Mesenchymal stem cell (in vitro differentiated cells and primary cell): ENCODE measurements around the gene KLHL3.

Source experiments
- DNase-seq: peaks from one replicate; pipeline ENCODE4 v3.0.0-alpha.2; 2013
- H2AFZ ChIP-seq: one replicate; pipeline ENCODE4 v1.6.1; 2013; ENCODE audit warnings: low read depth, mild to moderate bottlenecking, control low read depth, inconsistent platforms, low read length, moderate library complexity
- H2AK5ac ChIP-seq: 2 replicates; pipeline ENCODE4 v1.6.1; 2013; ENCODE audit warnings: low read length, moderate library complexity, mild to moderate bottlenecking, inconsistent platforms; ENCODE audit not compliant: severe bottlenecking
- H2BK120ac ChIP-seq: one replicate; pipeline ENCODE4 v1.6.1; 2013; ENCODE audit warnings: low read depth, mild to moderate bottlenecking, inconsistent platforms, low read length, moderate library complexity
- H2BK12ac ChIP-seq, 2 experiments: one replicate each; pipeline ENCODE4 v1.6.1; 2013; ENCODE audit warnings: inconsistent platforms in 2 of 2, low read length in 2 of 2, mild to moderate bottlenecking in 2 of 2, moderate library complexity in 2 of 2, control low read depth in 1 of 2
- H2BK15ac ChIP-seq: one replicate; pipeline ENCODE4 v1.6.1; 2013; ENCODE audit warnings: mild to moderate bottlenecking, low read depth, inconsistent platforms; ENCODE audit not compliant: poor library complexity, severe bottlenecking
- H2BK5ac ChIP-seq: 2 replicates; pipeline ENCODE4 v1.6.1; 2013; ENCODE audit warnings: low read depth, mild to moderate bottlenecking, low read length, control low read depth, inconsistent platforms; ENCODE audit not compliant: poor library complexity, severe bottlenecking
- H3K14ac ChIP-seq, 2 experiments: one replicate each; pipeline ENCODE4 v1.6.1; 2013; ENCODE audit warnings: inconsistent platforms in 2 of 2, low read length in 2 of 2, control low read depth in 1 of 2, mild to moderate bottlenecking in 1 of 2, moderate library complexity in 1 of 2
- H3K18ac ChIP-seq, 2 experiments: one replicate each; pipeline ENCODE4 v1.6.1; 2013; ENCODE audit warnings: inconsistent platforms in 2 of 2, low read length in 2 of 2, control low read depth in 1 of 2, low read depth in 1 of 2, mild to moderate bottlenecking in 1 of 2
- H3K23ac ChIP-seq, 2 experiments: one replicate each; pipeline ENCODE4 v1.6.1; 2013; ENCODE audit warnings: inconsistent platforms in 2 of 2, low read length in 2 of 2, mild to moderate bottlenecking in 2 of 2, moderate library complexity in 2 of 2, control low read depth in 1 of 2
- H3K27ac ChIP-seq: 2 replicates; pipeline ENCODE4 v1.5.1; 2013; ENCODE audit warnings: mild to moderate bottlenecking, moderate library complexity, low read length, control low read depth, inconsistent platforms; ENCODE audit not compliant: poor library complexity, severe bottlenecking
- H3K27me3 ChIP-seq, 2 experiments: 2 replicates each; pipeline versions ENCODE4 v1.6.1 to v1.7.0; 2013; ENCODE audit warnings: low read length in 2 of 2, mild to moderate bottlenecking in 2 of 2, moderate library complexity in 2 of 2, control low read depth in 1 of 2, inconsistent platforms in 1 of 2; ENCODE audit not compliant: control insufficient read depth in 1 of 2, insufficient read depth in 1 of 2
- H3K36me3 ChIP-seq, 2 experiments: 2 replicates each; pipeline versions ENCODE4 v1.6.1 to v1.7.0; 2013; ENCODE audit warnings: low read length in 2 of 2, control low read depth in 1 of 2, inconsistent platforms in 1 of 2, low read depth in 1 of 2, mild to moderate bottlenecking in 1 of 2; ENCODE audit not compliant: insufficient read depth in 2 of 2, control insufficient read depth in 1 of 2
- H3K4ac ChIP-seq, 2 experiments: one replicate each; pipeline ENCODE4 v1.6.1; 2013; ENCODE audit warnings: inconsistent platforms in 2 of 2, low read length in 2 of 2, mild to moderate bottlenecking in 2 of 2, moderate library complexity in 2 of 2, control low read depth in 1 of 2, low read depth in 1 of 2
- H3K4me1 ChIP-seq: 2 replicates; pipeline ENCODE4 v1.6.1; 2013; ENCODE audit warnings: low read depth, low read length, control low read depth; ENCODE audit not compliant: control insufficient read depth, insufficient read depth
- H3K4me2 ChIP-seq: 2 replicates; pipeline ENCODE4 v1.6.1; 2013; ENCODE audit warnings: low read length, mild to moderate bottlenecking, inconsistent platforms; ENCODE audit not compliant: poor library complexity, severe bottlenecking
- H3K4me3 ChIP-seq, 2 experiments: 2 replicates each; pipeline versions ENCODE4 v1.5.1 to v1.7.0; 2013; ENCODE audit warnings: low read length in 2 of 2, mild to moderate bottlenecking in 2 of 2, control low read depth in 1 of 2, low read depth in 1 of 2; ENCODE audit not compliant: insufficient read depth in 1 of 2
- H3K79me1 ChIP-seq: replicated peaks from 2 replicates; pipeline ENCODE4 v1.6.1; 2013; ENCODE audit warnings: mild to moderate bottlenecking, control low read depth, low read length, inconsistent platforms; ENCODE audit not compliant: poor library complexity, severe bottlenecking
- H3K9ac ChIP-seq: 2 replicates; pipeline ENCODE4 v1.7.0; 2013; ENCODE audit warnings: mild to moderate bottlenecking, low read length, moderate library complexity
- H3K9me3 ChIP-seq: 2 replicates; pipeline ENCODE4 v1.7.0; 2013; ENCODE audit warnings: mild to moderate bottlenecking, low read length; ENCODE audit not compliant: control insufficient read depth
- H4K8ac ChIP-seq: one replicate; pipeline ENCODE4 v1.6.1; 2013; ENCODE audit warnings: inconsistent platforms, mild to moderate bottlenecking, low read length, moderate library complexity
- H4K91ac ChIP-seq: one replicate; pipeline ENCODE4 v1.6.1; 2013; ENCODE audit warnings: mild to moderate bottlenecking, low read length, inconsistent platforms
- WGBS: methylation state at CpG from one replicate; pipeline ENCODE4 v1.1.7; 2013; ENCODE audit warnings: mixed read lengths; 5-methylcytosine and 5-hydroxymethylcytosine counted together

Gene KLHL3

GRCh38 chr5:137660349-137660817 lies 75.5 kb downstream of the KLHL3 start:
- no peak overlapping the region for H4K91ac ChIP-seq
- H3K4ac ChIP-seq = no peak overlapping the region
- no peaks in the 10 kb centered on the region for H3K27me3 ChIP-seq
- no peak overlapping the region for H3K27ac ChIP-seq
- no peaks in the 10 kb centered on the region for H3K36me3 ChIP-seq
- H2BK5ac ChIP-seq = no peak overlapping the region
- H2BK15ac ChIP-seq = no peak overlapping the region
- no peak overlapping the region for H3K4me2 ChIP-seq
- DNase-seq = peak; percentile 69
- H3K18ac ChIP-seq = no peak overlapping the region
- WGBS = 28% methylated on average over 6 of the region's 6 CpGs
- H3K14ac ChIP-seq = no peak overlapping the region
- no peak overlapping the region for H4K8ac ChIP-seq
- H3K9me3 ChIP-seq = no peaks in the 10 kb centered on the region
- H3K4me1 ChIP-seq = no peaks in the 10 kb centered on the region
- H2AFZ ChIP-seq = no peak overlapping the region
- no peak overlapping the region for H2BK12ac ChIP-seq
- no peak overlapping the region for H3K23ac ChIP-seq
- H3K4me3 ChIP-seq = no peak overlapping the region
- H3K79me1 ChIP-seq = no peaks in the 10 kb centered on the region
- no peak overlapping the region for H3K9ac ChIP-seq
- no peak overlapping the region for H2AK5ac ChIP-seq
- no peak overlapping the region for H2BK120ac ChIP-seq

GRCh38 chr5:137659209-137659608 lies 76.7 kb downstream of the KLHL3 start:
- no peaks in the 10 kb centered on the region for H3K36me3 ChIP-seq

GRCh38 chr5:137658324-137658723 lies 77.6 kb downstream of the KLHL3 start:
- Histone ChIP-seq H3K79me1 (no peaks in the 10 kb centered on the region), H3K23ac (no peak overlapping the region), H3K4ac (no peak overlapping the region), H3K36me3 (no peaks in the 10 kb centered on the region), H2BK15ac (no peak overlapping the region), H4K8ac (no peak overlapping the region), H3K27ac (no peak overlapping the region), H2BK12ac (no peak overlapping the region), H3K27me3 (no peaks in the 10 kb centered on the region), H3K14ac (no peak overlapping the region), H2AK5ac (no peak overlapping the region), H3K4me2 (no peak overlapping the region), H3K9me3 (no peaks in the 10 kb centered on the region), H4K91ac (no peak overlapping the region), H3K4me1 (no peaks in the 10 kb centered on the region), H3K18ac (no peak overlapping the region), H2AFZ (no peak overlapping the region), H3K4me3 (no peak overlapping the region), H2BK5ac (no peak overlapping the region), H2BK120ac (no peak overlapping the region), H3K9ac (no peak overlapping the region)
- no CpG with 5 or more reads among the region's 1 CpG for WGBS
- DNase-seq = no peak

More at GRCh38 chr5:137659209-137659608, 76.7 kb downstream of the KLHL3 start:
- H2BK15ac ChIP-seq = no peak overlapping the region
- H3K4me1 ChIP-seq = no peaks in the 10 kb centered on the region
- H3K9me3 ChIP-seq = no peaks in the 10 kb centered on the region
- H4K8ac ChIP-seq = no peak overlapping the region
- H3K9ac ChIP-seq = no peak overlapping the region
- no peak overlapping the region for H3K4me3 ChIP-seq
- no peak overlapping the region for H4K91ac ChIP-seq
- no peaks in the 10 kb centered on the region for H3K27me3 ChIP-seq
- no peak overlapping the region for H3K4me2 ChIP-seq
- H3K79me1 ChIP-seq = no peaks in the 10 kb centered on the region
- H2BK5ac ChIP-seq = no peak overlapping the region
- no peak overlapping the region for H2BK12ac ChIP-seq
- H2AFZ ChIP-seq = no peak overlapping the region
- H2BK120ac ChIP-seq = no peak overlapping the region
- H3K18ac ChIP-seq = no peak overlapping the region
- no peak overlapping the region for H3K14ac ChIP-seq
- no peak for DNase-seq
- no peak overlapping the region for H3K23ac ChIP-seq
- no peak overlapping the region for H3K27ac ChIP-seq
- no peak overlapping the region for H3K4ac ChIP-seq
- no peak overlapping the region for H2AK5ac ChIP-seq

DNA sequence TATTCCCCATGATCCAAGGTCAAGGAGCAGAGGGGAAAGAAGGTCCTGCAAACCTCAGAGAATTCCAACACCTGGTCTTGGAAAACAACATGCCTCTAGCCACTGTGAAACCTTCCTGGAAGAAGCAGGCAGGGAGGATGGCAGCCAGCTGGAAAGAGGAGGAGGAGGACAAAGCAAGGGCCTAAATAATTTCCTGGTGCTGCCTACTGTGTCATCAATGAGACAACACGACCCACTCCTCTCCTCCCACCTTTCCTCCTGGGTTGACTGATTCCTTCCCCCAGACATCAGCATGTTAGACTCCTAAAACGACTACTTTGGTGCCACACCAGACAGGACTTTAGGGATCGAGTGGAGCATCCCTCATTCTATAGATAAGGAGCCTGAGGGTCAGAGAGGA lies 78.8 kb downstream of the KLHL3 start:
- H3K23ac ChIP-seq = no peak overlapping the region
- no peak overlapping the region for H2BK5ac ChIP-seq
- H3K4ac ChIP-seq = no peak overlapping the region
- no peak overlapping the region for H4K91ac ChIP-seq
- no peak overlapping the region for H2AFZ ChIP-seq
- H2BK120ac ChIP-seq = no peak overlapping the region
- no peaks in the 10 kb centered on the region for H3K27me3 ChIP-seq
- no peak for DNase-seq
- H3K4me1 ChIP-seq = no peaks in the 10 kb centered on the region
- no peak overlapping the region for H3K9ac ChIP-seq
- no peak overlapping the region for H2BK15ac ChIP-seq
- H2BK12ac ChIP-seq = no peak overlapping the region
- H3K79me1 ChIP-seq = no peaks in the 10 kb centered on the region
- no peak overlapping the region for H3K27ac ChIP-seq
- no peaks in the 10 kb centered on the region for H3K9me3 ChIP-seq
- no peak overlapping the region for H3K4me2 ChIP-seq
- no peak overlapping the region for H3K4me3 ChIP-seq
- no peak overlapping the region for H3K18ac ChIP-seq
- no peaks in the 10 kb centered on the region for H3K36me3 ChIP-seq
- H3K14ac ChIP-seq = no peak overlapping the region
- H2AK5ac ChIP-seq = no peak overlapping the region
- WGBS = 96% methylated on average over 2 of the region's 3 CpGs
- no peak overlapping the region for H4K8ac ChIP-seq
